Left renal cortex interstitium (tissue), 4 donors: ENCODE measurements around the gene SNTG2. TPM values are rescaled to one million over a fixed set of nuclear protein-coding genes. Genes with fewer than 3 reads are reported as not detected.

Experiments used
- DNase-seq, 4 donors: peaks; one replicate each; pipeline ENCODE4 v3.0.0-alpha.2; 2013; ENCODE audit warnings: low read depth in 4 of 4, low spot score in 2 of 4, missing footprints in 1 of 4
- polyA plus RNA-seq, 4 donors: library from polyadenylated mRNA; unstranded; fragments of 120-200 nt; gene quantifications; one replicate each; pipeline ENCODE4 v1.2.1, GENCODE V29; 2013; ENCODE audit not compliant: insufficient read length in 4 of 4

Gene SNTG2
- polyA plus RNA-seq, 4 donors: 1.8 to 2.9 (median 2.4) TPM

DNA sequence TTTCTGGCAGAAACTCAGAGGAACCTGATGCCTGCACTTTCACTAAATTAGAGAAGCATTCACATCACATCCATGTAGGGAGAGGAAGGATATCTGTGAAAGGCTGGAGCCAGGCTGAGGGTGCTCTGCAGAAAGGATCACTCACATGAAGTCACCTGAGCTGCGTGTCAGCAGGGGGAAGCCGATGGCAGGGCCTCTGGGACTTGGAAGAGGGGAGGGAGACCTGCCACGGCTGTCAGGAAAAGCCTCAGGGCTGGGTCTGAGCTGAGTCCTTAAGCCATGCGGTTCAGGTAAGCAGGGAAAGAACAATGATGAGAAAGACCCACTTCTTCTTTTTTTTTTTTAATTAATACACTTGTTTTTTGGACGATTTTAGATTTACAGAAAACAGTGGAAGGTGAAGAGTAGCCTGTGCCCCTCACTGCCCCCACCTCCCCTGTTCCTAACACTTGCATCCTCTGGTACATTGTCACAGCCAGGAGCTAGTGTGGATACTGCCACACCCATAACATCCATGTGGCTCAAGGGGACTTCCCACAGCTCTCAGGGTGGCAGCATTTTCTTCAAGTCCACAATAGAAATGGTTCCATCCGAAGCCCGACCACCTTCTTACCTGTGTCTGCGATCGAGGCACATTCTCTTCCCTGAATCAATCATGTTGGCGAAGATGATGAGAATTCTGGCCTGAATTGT lies 306.1 kb downstream of the SNTG2 start:
- DNase-seq: no peak

GRCh38 chr2:1257334-1257733 lies 306.7 kb downstream of the SNTG2 start:
- no peak for DNase-seq

DNA sequence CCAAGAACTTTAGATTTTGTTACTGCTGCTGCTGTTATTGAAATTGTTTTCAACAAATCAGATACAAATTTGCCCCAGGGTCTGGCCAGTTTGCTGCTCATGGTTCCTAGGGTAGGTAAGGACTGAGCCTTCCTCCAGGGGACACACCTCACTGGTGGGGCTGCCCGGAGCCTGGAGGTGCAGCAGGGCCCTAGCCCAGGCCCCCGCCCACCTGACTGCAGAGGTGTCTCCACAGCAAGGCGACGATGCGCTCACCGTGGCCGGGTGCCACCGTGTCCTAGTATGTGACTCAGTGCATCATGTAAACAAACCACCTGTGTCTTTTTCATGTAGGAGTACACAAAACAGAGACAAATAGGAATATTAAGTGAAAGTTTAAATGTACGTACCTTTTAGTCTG lies 309.1 kb downstream of the SNTG2 start:
- no peak for DNase-seq

DNA sequence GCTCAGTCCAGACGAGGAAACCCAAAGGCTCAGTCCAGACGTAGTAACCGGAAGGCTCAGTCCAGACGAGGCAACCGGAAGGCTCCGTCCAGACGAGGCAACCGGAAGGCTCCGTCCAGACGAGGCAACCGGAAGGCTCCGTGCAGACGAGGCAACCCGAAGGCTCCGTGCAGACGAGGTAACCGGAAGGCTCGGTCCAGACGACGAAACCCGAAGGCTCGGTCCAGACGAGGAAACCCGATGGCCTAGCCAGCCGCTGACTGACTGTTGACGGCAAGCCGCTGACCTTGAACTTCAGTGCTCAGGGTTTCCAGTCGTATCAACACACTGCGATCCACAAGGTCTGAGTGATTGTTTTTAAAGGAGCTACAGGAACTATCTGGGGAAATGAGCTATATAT lies 312.0 kb downstream of the SNTG2 start:
- no peak for DNase-seq

DNA sequence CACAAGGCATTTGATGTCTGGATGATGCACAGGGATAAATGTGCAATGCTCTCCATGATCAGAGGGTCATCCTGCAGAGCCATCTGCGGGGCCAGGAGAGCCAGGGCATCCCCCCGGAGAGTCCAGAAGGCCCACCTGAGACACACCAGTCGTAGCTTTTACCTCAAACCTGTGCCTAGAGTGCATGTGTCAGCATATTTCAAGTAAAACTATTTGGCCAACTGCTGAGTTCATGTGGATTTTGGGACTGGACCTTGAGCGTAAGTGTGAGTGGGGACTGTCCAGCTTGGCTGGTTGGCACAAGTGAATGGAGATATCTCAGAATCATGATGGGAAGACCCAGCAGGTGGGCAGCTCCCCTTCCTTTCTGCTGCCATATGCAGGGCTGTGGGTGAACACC lies 314.8 kb downstream of the SNTG2 start:
- DNase-seq: no peak

DNA sequence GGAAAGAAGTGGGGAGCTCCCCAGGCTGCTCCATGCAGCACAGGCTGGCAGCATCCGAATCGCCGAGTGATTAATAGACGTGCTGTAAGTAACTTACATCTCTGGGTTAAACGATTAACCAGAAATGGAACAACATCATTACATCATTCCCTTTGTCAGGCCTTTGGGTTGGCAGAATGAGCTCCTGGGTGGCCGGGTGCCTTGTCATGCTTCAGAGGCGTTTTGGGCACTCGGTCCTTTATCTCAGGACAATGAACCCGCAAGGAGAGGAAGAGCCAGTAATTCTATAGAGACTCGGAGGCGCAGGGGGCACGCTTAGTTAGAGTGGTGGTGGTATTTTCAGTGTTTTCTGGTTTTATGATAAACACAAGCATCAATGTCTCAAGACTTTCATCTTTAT lies 315.7 kb downstream of the SNTG2 start:
- no peak for DNase-seq

GRCh38 chr2:1268034-1268433 lies 317.4 kb downstream of the SNTG2 start:
- no peak for DNase-seq

- no peak for DNase-seq
Measured at GRCh38 chr2:1269812-1270211, 319.2 kb downstream of the SNTG2 start.

DNA sequence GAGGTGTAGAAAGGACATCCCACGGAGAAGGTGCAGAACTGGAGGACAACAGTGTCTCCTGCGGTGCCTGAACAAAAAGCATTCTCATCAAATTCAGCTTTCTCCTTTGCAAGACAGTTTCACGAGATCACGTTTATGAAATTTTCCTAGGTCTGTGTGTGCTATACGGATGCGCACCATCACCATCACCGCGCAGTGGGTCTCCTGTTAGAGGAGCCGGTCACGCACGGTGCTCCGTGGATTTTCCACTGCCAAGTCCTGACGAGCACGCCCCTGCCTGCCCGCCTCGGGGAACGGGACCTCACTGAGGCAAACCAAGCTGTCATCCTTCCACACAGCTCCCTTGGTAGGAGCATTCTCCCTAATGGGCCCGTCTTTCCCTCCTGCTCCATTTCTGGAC lies 322.2 kb downstream of the SNTG2 start:
- no peak for DNase-seq

DNA sequence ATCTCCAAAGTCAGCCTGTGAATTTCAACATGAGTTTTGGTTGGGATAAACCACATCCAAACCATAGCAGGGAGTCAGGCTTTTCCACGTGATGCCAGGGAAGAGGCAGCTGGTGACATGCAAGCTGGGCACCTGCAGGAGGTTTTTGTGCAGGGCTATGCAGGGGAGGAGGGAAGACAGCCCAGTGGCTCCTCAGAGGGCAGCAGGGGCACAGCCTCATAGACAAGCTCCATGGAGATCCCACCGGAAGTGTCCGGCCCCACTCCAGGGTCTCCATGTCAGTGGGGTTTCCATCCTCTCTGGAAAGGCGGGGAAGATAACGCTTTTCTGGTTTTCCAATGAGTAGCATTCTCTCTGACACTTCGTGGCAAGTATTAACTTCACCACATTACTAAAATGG lies 327.0 kb downstream of the SNTG2 start:
- DNase-seq: no peak

DNA sequence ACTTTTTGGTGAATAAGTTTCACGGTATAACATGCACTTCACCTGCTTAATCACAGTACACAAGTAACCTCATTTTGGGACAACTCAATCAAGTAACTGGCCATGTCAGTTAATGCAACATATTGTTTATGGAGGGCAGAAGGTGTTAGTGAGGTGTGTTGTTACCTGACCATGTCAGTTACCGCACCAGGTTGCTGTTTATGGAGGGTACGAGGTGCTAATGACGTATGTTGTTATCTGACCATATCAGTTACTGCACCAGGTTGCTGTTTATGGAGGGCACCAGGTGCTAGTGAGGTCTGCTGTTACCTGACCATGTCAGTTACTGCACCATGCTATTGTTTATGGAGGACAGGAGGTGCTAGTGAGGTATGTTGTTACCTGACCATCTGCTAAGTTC lies 327.5 kb downstream of the SNTG2 start:
- no peak for DNase-seq

- DNase-seq: no peak
Measured at GRCh38 chr2:1278861-1279260, 328.2 kb downstream of the SNTG2 start.

DNA sequence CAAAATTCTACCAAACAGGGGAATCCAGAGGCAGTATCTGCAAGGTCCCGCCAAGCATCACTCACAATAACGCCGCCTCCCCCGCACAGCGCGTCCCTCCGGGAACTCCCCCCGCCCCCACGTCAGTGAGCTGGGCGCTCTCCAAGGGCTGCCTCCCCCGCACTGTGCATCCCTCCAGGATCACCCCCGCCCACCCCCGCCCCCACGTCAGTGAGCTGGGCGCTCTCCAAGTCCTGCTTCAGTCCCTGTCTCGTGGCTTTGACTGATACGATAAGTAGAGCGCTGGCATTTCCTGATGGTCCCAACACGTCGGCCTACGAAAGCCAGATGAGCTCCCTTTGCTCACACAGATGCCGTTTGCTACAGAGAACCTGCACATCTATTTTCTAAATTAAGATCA lies 331.9 kb downstream of the SNTG2 start:
- peak in 2 of 4 donors; percentile 34 to 55 for DNase-seq

DNA sequence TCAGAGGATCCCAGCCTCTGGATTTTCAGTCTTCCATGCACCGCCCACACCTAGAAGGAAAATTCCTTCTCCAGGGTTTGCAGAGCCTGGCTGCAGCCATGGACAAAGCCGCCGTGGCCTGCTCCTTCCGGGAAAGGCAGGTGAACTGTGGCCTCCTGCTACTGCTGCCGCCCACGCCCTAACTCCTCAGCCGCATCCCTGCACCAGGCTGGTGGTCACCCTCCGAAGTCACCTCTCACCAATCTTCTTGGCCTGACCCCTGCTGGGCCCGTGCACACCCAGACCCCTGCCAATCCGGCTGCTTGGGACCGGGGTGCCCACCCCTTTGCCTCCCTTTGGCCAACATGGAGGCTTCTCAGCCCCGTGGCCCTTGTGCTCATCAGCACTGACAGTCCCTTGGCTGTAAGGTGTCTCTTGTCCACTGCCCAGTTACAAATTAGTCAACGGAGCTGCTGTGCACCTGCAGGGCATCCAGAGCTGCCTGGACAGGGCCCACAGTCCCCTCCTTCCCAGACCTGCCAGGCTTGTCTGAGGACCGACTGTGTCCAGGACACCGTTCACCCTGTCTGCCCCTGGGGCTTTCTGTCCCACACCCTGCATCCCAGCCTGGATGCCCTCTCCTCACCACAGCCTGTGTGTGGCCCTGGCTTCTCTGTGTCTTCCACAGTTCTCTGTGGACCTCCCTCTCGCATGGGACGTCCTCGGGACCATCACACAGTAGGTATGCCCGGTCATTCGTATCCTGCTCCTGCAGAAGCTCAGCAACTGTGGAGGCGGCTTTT lies 332.6 kb downstream of the SNTG2 start:
- no peak for DNase-seq

- no peak for DNase-seq
Measured at GRCh38 chr2:1283871-1284270, 333.2 kb downstream of the SNTG2 start.

DNA sequence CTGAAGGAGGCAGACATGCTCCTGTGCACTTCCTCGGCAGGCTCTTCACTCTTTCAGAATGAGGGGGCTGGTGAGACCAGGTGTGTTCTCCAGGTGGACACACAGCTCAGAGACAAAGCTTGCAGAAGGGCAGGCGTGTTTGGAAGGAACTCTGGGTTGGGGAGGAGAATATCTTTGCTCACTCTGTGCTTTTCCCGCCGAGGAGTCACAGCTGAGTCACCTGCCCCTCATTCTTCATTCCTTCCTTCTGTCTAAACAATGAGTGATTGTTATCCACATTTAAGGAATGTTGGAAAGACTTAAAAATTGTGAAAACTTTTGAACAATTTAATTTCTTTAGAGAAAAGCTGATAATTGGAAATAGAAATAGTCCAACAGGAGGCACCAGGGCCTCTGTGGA lies 336.3 kb downstream of the SNTG2 start:
- no peak for DNase-seq

- DNase-seq: no peak
Measured at GRCh38 chr2:1287427-1287826, 336.8 kb downstream of the SNTG2 start.

GRCh38 chr2:1294900-1295299 lies 344.3 kb downstream of the SNTG2 start:
- no peak for DNase-seq

GRCh38 chr2:1295740-1296139 lies 345.1 kb downstream of the SNTG2 start:
- DNase-seq: no peak

GRCh38 chr2:1297372-1298159 lies 346.9 kb downstream of the SNTG2 start:
- DNase-seq: no peak

- DNase-seq: no peak
Measured at GRCh38 chr2:1299043-1299442, 348.4 kb downstream of the SNTG2 start.

- DNase-seq: no peak
Measured at GRCh38 chr2:1300284-1300683, 349.6 kb downstream of the SNTG2 start.
